Measurements from ENCODE around the gene PLD1.

- TF ChIP-seq CTCF (IDR thresholded peaks at IDR 0.05) (no peak), POLR2A (IDR thresholded peaks at IDR 0.05) (no peak)
Measured at GRCh38 chr3:171568766-171569165, 241.5 kb downstream of the PLD1 start.

Measured in gastroesophageal sphincter (tissue), 3 donors.